ENCODE data around the gene TUBA1C. TPM values are rescaled to one million over a fixed set of nuclear protein-coding genes. Genes with fewer than 3 reads are reported as not detected.
"Not testable (repeated sequence)": the region's sequence is repeated elsewhere in the genome, so short reads cannot be mapped to it uniquely, and the experiment has no call there.

Gene TUBA1C
- total RNA-seq, 2 experiments from 2014 or later, result 237 to 240 TPM

- Mint-ChIP-seq H3K27ac (peak overlapping the region; percentile 98), H3K4me3 (peak overlapping the region; percentile 95), H3K9me3 (no peaks in the 10 kb centered on the region), H3K4me1 (ENCODE audit: low read depth) (peaks cover 36% of the 10 kb centered on the region), H3K27me3 (peaks cover 1% of the 10 kb centered on the region), H3K36me3 (ENCODE audit: low read depth) (peaks cover 32% of the 10 kb centered on the region)
- intact Hi-C loops (cut with micrococcal nuclease), result no loop called here
- ChIA-PET POLR2A (interaction anchor here (0.6 to 5.1 kb wide), 24 partner anchors 9 to 439 kb away, joined by 3 to 60 read pairs (median 4); partner anchors contain the start of genes DNAJC22, LMBR1L, PRPH and TROAP), CTCF (interaction anchor here (0.9 to 1.7 kb wide), 7 partner anchors 13 to 250 kb away, joined by 3 to 6 read pairs (median 3); partner anchors contain the start of gene DNAJC22)
- TF ChIP-seq, protein P1, sequence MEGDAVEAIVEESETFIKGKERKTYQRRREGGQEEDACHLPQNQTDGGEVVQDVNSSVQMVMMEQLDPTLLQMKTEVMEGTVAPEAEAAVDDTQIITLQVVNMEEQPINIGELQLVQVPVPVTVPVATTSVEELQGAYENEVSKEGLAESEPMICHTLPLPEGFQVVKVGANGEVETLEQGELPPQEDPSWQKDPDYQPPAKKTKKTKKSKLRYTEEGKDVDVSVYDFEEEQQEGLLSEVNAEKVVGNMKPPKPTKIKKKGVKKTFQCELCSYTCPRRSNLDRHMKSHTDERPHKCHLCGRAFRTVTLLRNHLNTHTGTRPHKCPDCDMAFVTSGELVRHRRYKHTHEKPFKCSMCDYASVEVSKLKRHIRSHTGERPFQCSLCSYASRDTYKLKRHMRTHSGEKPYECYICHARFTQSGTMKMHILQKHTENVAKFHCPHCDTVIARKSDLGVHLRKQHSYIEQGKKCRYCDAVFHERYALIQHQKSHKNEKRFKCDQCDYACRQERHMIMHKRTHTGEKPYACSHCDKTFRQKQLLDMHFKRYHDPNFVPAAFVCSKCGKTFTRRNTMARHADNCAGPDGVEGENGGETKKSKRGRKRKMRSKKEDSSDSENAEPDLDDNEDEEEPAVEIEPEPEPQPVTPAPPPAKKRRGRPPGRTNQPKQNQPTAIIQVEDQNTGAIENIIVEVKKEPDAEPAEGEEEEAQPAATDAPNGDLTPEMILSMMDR (IDR thresholded peaks at IDR 0.05), result no peak
- ATAC-seq, result peak; percentile 52
- peak; percentile 69 for DNase-seq
Measured at GRCh38 chr12:49264466-49264872, 413 bp upstream of the TUBA1C start.

- intact Hi-C loops (cut with micrococcal nuclease), result not testable (repeated sequence)
Measured at GRCh38 chr12:49269191-49269590, 4.3 kb downstream of the TUBA1C start.

GRCh38 chr12:49272790-49273725 is 8.2 kb downstream of the TUBA1C start:
- intact Hi-C loops (cut with micrococcal nuclease), result no loop called here
- Mint-ChIP-seq H3K4me3 (no peak overlapping the region), H3K4me1 (ENCODE audit: low read depth) (peaks cover 9% of the 10 kb centered on the region), H3K27me3 (no peaks in the 10 kb centered on the region), H3K27ac (no peak overlapping the region), H3K36me3 (ENCODE audit: low read depth) (peaks cover 38% of the 10 kb centered on the region), H3K9me3 (no peaks in the 10 kb centered on the region)
- peak; percentile 17 for ATAC-seq
- TF ChIP-seq, protein P1 (IDR thresholded peaks at IDR 0.05), result no peak
- ChIA-PET CTCF (interaction anchor here (0.8 kb wide), 2 partner anchors 16 to 74 kb away, joined by 4 read pairs; no protein-coding TSS in a partner anchor), POLR2A (interaction anchor here (0.6 to 4.4 kb wide), 8 partner anchors 8 to 142 kb away, joined by 3 to 30 read pairs (median 4); partner anchors contain the start of genes TUBA1B and TUBA1C)
- DNase-seq, result no peak

More at GRCh38 chr12:49269191-49269590, 4.3 kb downstream of the TUBA1C start:
- Mint-ChIP-seq H3K4me1 (ENCODE audit: low read depth) (peaks cover 28% of the 10 kb centered on the region), H3K36me3 (ENCODE audit: low read depth) (peaks cover 60% of the 10 kb centered on the region)
- H3K9me3 Mint-ChIP-seq, H3K27ac Mint-ChIP-seq, ATAC-seq, DNase-seq, H3K4me3 Mint-ChIP-seq, H3K27me3 Mint-ChIP-seq: not testable (repeated sequence)
- ChIA-PET CTCF (interaction anchor here (0.8 to 1.8 kb wide), 5 partner anchors 27 to 128 kb away, joined by 3 to 6 read pairs (median 5); partner anchors contain the start of gene DNAJC22), POLR2A (interaction anchor here (1.1 to 1.3 kb wide), 2 partner anchors 139 to 586 kb away, joined by 3 read pairs; no protein-coding TSS in a partner anchor)

- ChIA-PET POLR2A (interaction anchor here (0.6 to 4.4 kb wide), 7 partner anchors 9 to 143 kb away, joined by 3 to 30 read pairs (median 3); partner anchors contain the start of genes TUBA1B and TUBA1C), CTCF (interaction anchor here (0.8 kb wide), 3 partner anchors 15 to 74 kb away, joined by 4 to 5 read pairs (median 4); no protein-coding TSS in a partner anchor)
- peak; percentile 15 for ATAC-seq
- no peak overlapping the region for H3K27ac Mint-ChIP-seq
- no peak for DNase-seq
- peaks cover 5% of the 10 kb centered on the region for H3K4me1 Mint-ChIP-seq (ENCODE audit: low read depth)
- TF ChIP-seq, protein P1 (IDR thresholded peaks at IDR 0.05), result no peak
- intact Hi-C loops (cut with micrococcal nuclease), result no loop called here
- H3K4me3 Mint-ChIP-seq, result no peak overlapping the region
- no peaks in the 10 kb centered on the region for H3K9me3 Mint-ChIP-seq
- H3K36me3 Mint-ChIP-seq (ENCODE audit: low read depth), result peaks cover 32% of the 10 kb centered on the region
- H3K27me3 Mint-ChIP-seq, result no peaks in the 10 kb centered on the region
Measured at GRCh38 chr12:49273726-49274395, 9.0 kb downstream of the TUBA1C start.
